Measurements from ENCODE around the gene COLEC11. TPM values are rescaled to one million over a fixed set of nuclear protein-coding genes. Genes with fewer than 3 reads are reported as not detected.

The COLEC11 gene
- total and polyA plus RNA-seq, 2 of the 13 experiments (the other 11 are each of a cell fraction or from before 2014, with no cell fraction given), result 1.5 to 3.0 TPM

GRCh38 chr2:3656762-3657721 is 62.1 kb downstream of the COLEC11 start (continued):
- TF ChIP-seq, protein P1, sequence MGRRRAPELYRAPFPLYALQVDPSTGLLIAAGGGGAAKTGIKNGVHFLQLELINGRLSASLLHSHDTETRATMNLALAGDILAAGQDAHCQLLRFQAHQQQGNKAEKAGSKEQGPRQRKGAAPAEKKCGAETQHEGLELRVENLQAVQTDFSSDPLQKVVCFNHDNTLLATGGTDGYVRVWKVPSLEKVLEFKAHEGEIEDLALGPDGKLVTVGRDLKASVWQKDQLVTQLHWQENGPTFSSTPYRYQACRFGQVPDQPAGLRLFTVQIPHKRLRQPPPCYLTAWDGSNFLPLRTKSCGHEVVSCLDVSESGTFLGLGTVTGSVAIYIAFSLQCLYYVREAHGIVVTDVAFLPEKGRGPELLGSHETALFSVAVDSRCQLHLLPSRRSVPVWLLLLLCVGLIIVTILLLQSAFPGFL (CRISPR knock-in tag; IDR thresholded peaks at IDR 0.05), result no peak
- TF ChIP-seq, protein P2, sequence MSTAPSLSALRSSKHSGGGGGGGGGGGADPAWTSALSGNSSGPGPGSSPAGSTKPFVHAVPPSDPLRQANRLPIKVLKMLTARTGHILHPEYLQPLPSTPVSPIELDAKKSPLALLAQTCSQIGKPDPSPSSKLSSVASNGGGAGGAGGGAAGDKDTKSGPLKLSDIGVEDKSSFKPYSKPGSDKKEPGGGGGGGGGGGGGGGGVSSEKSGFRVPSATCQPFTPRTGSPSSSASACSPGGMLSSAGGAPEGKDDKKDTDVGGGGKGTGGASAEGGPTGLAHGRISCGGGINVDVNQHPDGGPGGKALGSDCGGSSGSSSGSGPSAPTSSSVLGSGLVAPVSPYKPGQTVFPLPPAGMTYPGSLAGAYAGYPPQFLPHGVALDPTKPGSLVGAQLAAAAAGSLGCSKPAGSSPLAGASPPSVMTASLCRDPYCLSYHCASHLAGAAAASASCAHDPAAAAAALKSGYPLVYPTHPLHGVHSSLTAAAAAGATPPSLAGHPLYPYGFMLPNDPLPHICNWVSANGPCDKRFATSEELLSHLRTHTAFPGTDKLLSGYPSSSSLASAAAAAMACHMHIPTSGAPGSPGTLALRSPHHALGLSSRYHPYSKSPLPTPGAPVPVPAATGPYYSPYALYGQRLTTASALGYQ (CRISPR knock-in tag; IDR thresholded peaks at IDR 0.05), result no peak
- TF ChIP-seq MTA1 (CRISPR knock-in tag; IDR thresholded peaks at IDR 0.05; ENCODE audit: borderline replicate concordance), result peak; percentile 54; the same call in 1 of the 2 replicates
- TF ChIP-seq REPIN1 (CRISPR knock-in tag; IDR thresholded peaks at IDR 0.05; ENCODE audit: borderline replicate concordance, low read depth), result no peak
- no peak for TF ChIP-seq ZNF703 (CRISPR knock-in tag; IDR thresholded peaks at IDR 0.05; ENCODE audit: borderline replicate concordance)
- TF ChIP-seq RFXAP (CRISPR knock-in tag; IDR thresholded peaks at IDR 0.05; ENCODE audit: borderline replicate concordance), result no peak
- TF ChIP-seq ZNF883 (CRISPR knock-in tag; IDR thresholded peaks at IDR 0.05; ENCODE audit: not compliant biosample characterization), result no peak
- TF ChIP-seq, protein P3, sequence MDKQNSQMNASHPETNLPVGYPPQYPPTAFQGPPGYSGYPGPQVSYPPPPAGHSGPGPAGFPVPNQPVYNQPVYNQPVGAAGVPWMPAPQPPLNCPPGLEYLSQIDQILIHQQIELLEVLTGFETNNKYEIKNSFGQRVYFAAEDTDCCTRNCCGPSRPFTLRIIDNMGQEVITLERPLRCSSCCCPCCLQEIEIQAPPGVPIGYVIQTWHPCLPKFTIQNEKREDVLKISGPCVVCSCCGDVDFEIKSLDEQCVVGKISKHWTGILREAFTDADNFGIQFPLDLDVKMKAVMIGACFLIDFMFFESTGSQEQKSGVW (CRISPR knock-in tag; IDR thresholded peaks at IDR 0.05; ENCODE audit: borderline replicate concordance), result no peak
- TF ChIP-seq, protein P4, sequence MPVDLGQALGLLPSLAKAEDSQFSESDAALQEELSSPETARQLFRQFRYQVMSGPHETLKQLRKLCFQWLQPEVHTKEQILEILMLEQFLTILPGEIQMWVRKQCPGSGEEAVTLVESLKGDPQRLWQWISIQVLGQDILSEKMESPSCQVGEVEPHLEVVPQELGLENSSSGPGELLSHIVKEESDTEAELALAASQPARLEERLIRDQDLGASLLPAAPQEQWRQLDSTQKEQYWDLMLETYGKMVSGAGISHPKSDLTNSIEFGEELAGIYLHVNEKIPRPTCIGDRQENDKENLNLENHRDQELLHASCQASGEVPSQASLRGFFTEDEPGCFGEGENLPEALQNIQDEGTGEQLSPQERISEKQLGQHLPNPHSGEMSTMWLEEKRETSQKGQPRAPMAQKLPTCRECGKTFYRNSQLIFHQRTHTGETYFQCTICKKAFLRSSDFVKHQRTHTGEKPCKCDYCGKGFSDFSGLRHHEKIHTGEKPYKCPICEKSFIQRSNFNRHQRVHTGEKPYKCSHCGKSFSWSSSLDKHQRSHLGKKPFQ (CRISPR knock-in tag; IDR thresholded peaks at IDR 0.05; ENCODE audit: insufficient replicate concordance), result peak; percentile 74
- no peak for TF ChIP-seq AGO2 (optimal IDR thresholded peaks at IDR 0.05; ENCODE audit: low read depth, low read length)
- no peak for TF ChIP-seq SIX1 (CRISPR knock-in tag; IDR thresholded peaks at IDR 0.05; ENCODE audit: borderline replicate concordance)
- no peak for TF ChIP-seq ZNF251 (CRISPR knock-in tag; IDR thresholded peaks at IDR 0.05)
- peak; percentile 45 for TF ChIP-seq HDAC1 (CRISPR knock-in tag; IDR thresholded peaks at IDR 0.05)
- no peak for TF ChIP-seq FOXP1 (IDR thresholded peaks at IDR 0.05)
- no peak; the same call in 1 of the 2 replicates for TF ChIP-seq FOXP1 (CRISPR knock-in tag; IDR thresholded peaks at IDR 0.05)
- no peak; the same call in 1 of the 2 replicates for TF ChIP-seq SKIL (CRISPR knock-in tag; IDR thresholded peaks at IDR 0.05; ENCODE audit: borderline replicate concordance)
- no peak for TF ChIP-seq ZNF773 (CRISPR knock-in tag; IDR thresholded peaks at IDR 0.05; ENCODE audit: borderline replicate concordance)
- TF ChIP-seq ZNF136 (CRISPR knock-in tag; IDR thresholded peaks at IDR 0.05; ENCODE audit: low read depth), result no peak
- TF ChIP-seq ZNF772 (CRISPR knock-in tag; IDR thresholded peaks at IDR 0.05), result 0 out of 2 replicates have a peak, but pooled peaks have one; percentile 21
- TF ChIP-seq SIN3A (IDR thresholded peaks at IDR 0.05; ENCODE audit: borderline replicate concordance, low read depth, low read length), result no peak
- no peak for TF ChIP-seq ZNF232 (CRISPR knock-in tag; IDR thresholded peaks at IDR 0.05; ENCODE audit: borderline replicate concordance)
